H9 (cell line): Measurements from ENCODE around the gene TRAF7. TPM values are rescaled to one million over a fixed set of nuclear protein-coding genes. Genes with fewer than 3 reads are reported as not detected.
A peak's percentile ranks its signal among the peaks of the same experiment; 100 is the strongest.

ENCODE experiments used
- DNase-seq: peaks from one replicate; pipeline ENCODE4 v3.0.0-alpha.2; 2017
- H2AFZ ChIP-seq: one replicate; pipeline ENCODE4 v1.6.1; 2013; ENCODE audit warnings: mild to moderate bottlenecking, low read length, control low read depth, moderate library complexity
- H2AK5ac ChIP-seq: 2 replicates; pipeline ENCODE4 v1.6.1; 2013; ENCODE audit warnings: low read length, control low read depth, mixed read lengths; ENCODE audit not compliant: insufficient read length
- H2BK120ac ChIP-seq: one replicate; pipeline ENCODE4 v1.6.1; 2013; ENCODE audit warnings: low read depth, mild to moderate bottlenecking, low read length, control low read depth, inconsistent platforms; ENCODE audit not compliant: poor library complexity, severe bottlenecking
- H2BK12ac ChIP-seq: 2 replicates; pipeline ENCODE4 v1.6.1; 2013; ENCODE audit warnings: low read length, control low read depth, mixed read lengths, low read depth; ENCODE audit not compliant: insufficient read length
- H2BK15ac ChIP-seq: 2 replicates; pipeline ENCODE4 v1.6.1; 2013; ENCODE audit warnings: low read depth, low read length, control low read depth
- H2BK20ac ChIP-seq: one replicate; pipeline ENCODE4 v1.6.1; 2013; ENCODE audit warnings: low read depth, mild to moderate bottlenecking, low read length, control low read depth, inconsistent platforms; ENCODE audit not compliant: poor library complexity, severe bottlenecking
- H2BK5ac ChIP-seq: 2 replicates; pipeline ENCODE4 v1.6.1; 2013; ENCODE audit warnings: low read length, control low read depth, mixed read lengths; ENCODE audit not compliant: insufficient read length
- H3K14ac ChIP-seq: 2 replicates; pipeline ENCODE4 v1.6.1; 2013; ENCODE audit warnings: low read length, control low read depth; ENCODE audit not compliant: insufficient read depth
- H3K18ac ChIP-seq: 2 replicates; pipeline ENCODE4 v1.6.1; 2013; ENCODE audit warnings: low read depth, mild to moderate bottlenecking, mixed read lengths, low read length, control low read depth; ENCODE audit not compliant: insufficient read length
- H3K23ac ChIP-seq: 2 replicates; pipeline ENCODE4 v1.6.1; 2013; ENCODE audit warnings: low read length, control low read depth, mixed read lengths, low read depth; ENCODE audit not compliant: insufficient read length
- H3K23me2 ChIP-seq: 2 replicates; pipeline ENCODE4 v1.6.1; 2013; ENCODE audit warnings: low read depth, mild to moderate bottlenecking, mixed read lengths, low read length, control low read depth; ENCODE audit not compliant: insufficient read length, poor library complexity, severe bottlenecking
- H3K27ac ChIP-seq: 2 replicates; pipeline ENCODE4 v1.5.1; 2013; ENCODE audit warnings: low read length, control low read depth, mixed read lengths, low read depth; ENCODE audit not compliant: insufficient read length
- H3K27me3 ChIP-seq: 2 replicates; pipeline ENCODE4 v1.6.1; 2013; ENCODE audit warnings: low read length, control low read depth, inconsistent platforms; ENCODE audit not compliant: insufficient read depth
- H3K4ac ChIP-seq: 2 replicates; pipeline ENCODE4 v1.6.1; 2013; ENCODE audit warnings: low read depth, mild to moderate bottlenecking, control low read depth, inconsistent platforms, low read length, moderate library complexity
- H3K4me1 ChIP-seq: 2 replicates; pipeline ENCODE4 v1.6.1; 2013; ENCODE audit warnings: low read length, control low read depth, inconsistent platforms; ENCODE audit not compliant: insufficient read depth
- H3K4me2 ChIP-seq: 2 replicates; pipeline ENCODE4 v1.6.1; 2013; ENCODE audit warnings: low read length, control low read depth, mixed read lengths; ENCODE audit not compliant: insufficient read length, insufficient read depth
- H3K56ac ChIP-seq: 2 replicates; pipeline ENCODE4 v1.6.1; 2013; ENCODE audit warnings: low read depth, mild to moderate bottlenecking, mixed read lengths, low read length, control low read depth; ENCODE audit not compliant: insufficient read length
- H3K79me1 ChIP-seq: 2 replicates; pipeline ENCODE4 v1.6.1; 2013; ENCODE audit warnings: low read depth, mild to moderate bottlenecking, moderate library complexity, low read length, control low read depth, inconsistent platforms; ENCODE audit not compliant: insufficient read depth, poor library complexity, severe bottlenecking
- H3K79me2 ChIP-seq: 2 replicates; pipeline ENCODE4 v1.6.1; 2013; ENCODE audit warnings: low read length, control low read depth, inconsistent platforms; ENCODE audit not compliant: insufficient read depth
- H3K9ac ChIP-seq: 2 replicates; pipeline ENCODE4 v1.6.1; 2013; ENCODE audit warnings: low read length, control low read depth, mixed read lengths; ENCODE audit not compliant: insufficient read length; ENCODE audit errors: extremely low read depth
- H3K9me3 ChIP-seq: one replicate; pipeline ENCODE4 v1.6.1; 2013; ENCODE audit warnings: low read depth, low read length, inconsistent platforms; ENCODE audit not compliant: control insufficient read depth
- H3T11ph ChIP-seq: one replicate; pipeline ENCODE4 v1.6.1; 2013; ENCODE audit warnings: mild to moderate bottlenecking, low read length, control low read depth, inconsistent platforms
- H4K20me1 ChIP-seq: one replicate; pipeline ENCODE4 v1.6.1; 2013; ENCODE audit not compliant: control insufficient read depth, insufficient read length, insufficient read depth
- H4K5ac ChIP-seq: 2 replicates; pipeline ENCODE4 v1.6.1; 2013; ENCODE audit warnings: low read depth, mild to moderate bottlenecking, mixed read lengths, low read length, control low read depth; ENCODE audit not compliant: insufficient read length
- H4K8ac ChIP-seq: replicated peaks from 2 replicates; pipeline ENCODE4 v1.6.1; 2013; ENCODE audit warnings: low read length, control low read depth, mixed read lengths, low read depth; ENCODE audit not compliant: insufficient read length
- H4K91ac ChIP-seq: 2 replicates; pipeline ENCODE4 v1.6.1; 2013; ENCODE audit warnings: low read depth, mild to moderate bottlenecking, moderate library complexity, mixed read lengths, low read length, control low read depth; ENCODE audit not compliant: insufficient read length
- H3K27ac Mint-ChIP-seq, 3 experiments: 2 replicates in 2 of 3; 3 replicates in 1 of 3; pipeline ENCODE4 v1.8.0; 2020 to 2021; ENCODE audit warnings: mixed read lengths in 3 of 3, mild to moderate bottlenecking in 1 of 3, moderate library complexity in 1 of 3
- H3K27me3 Mint-ChIP-seq: 2 replicates; pipeline ENCODE4 v1.8.0; 2021; ENCODE audit warnings: low read depth, mild to moderate bottlenecking, moderate library complexity, mixed read lengths
- H3K36me3 Mint-ChIP-seq, 3 experiments: 2 replicates in 2 of 3; 3 replicates in 1 of 3; pipeline ENCODE4 v1.8.0; 2020 to 2021; ENCODE audit warnings: low read depth in 3 of 3, mixed read lengths in 3 of 3; ENCODE audit not compliant: insufficient read depth in 1 of 3
- H3K4me1 Mint-ChIP-seq, 2 experiments: 2 replicates each; pipeline ENCODE4 v1.8.0; 2020; ENCODE audit warnings: mixed read lengths in 2 of 2
- H3K4me3 Mint-ChIP-seq, 2 experiments: 2 replicates in 1 of 2; 3 replicates in 1 of 2; pipeline ENCODE4 v1.8.0; 2020 to 2021; ENCODE audit warnings: mild to moderate bottlenecking in 2 of 2, mixed read lengths in 2 of 2, moderate library complexity in 1 of 2
- H3K9me3 Mint-ChIP-seq, 2 experiments: 2 replicates in 1 of 2; 3 replicates in 1 of 2; pipeline ENCODE4 v1.8.0; 2020; ENCODE audit warnings: mild to moderate bottlenecking in 2 of 2, mixed read lengths in 2 of 2, moderate library complexity in 1 of 2
- WGBS: extraction: QIAGEN DNeasy Blood & Tissue Kit; methylation state at CpG from one replicate; pipeline ENCODE4 v1.1.7; 2013; ENCODE audit warnings: missing lambda C conversion rate, low lambda C conversion rate, mixed read lengths; ENCODE audit not compliant: insufficient read length; ENCODE audit errors: extremely low coverage; 5-methylcytosine and 5-hydroxymethylcytosine counted together
- total RNA-seq: library from RNA; stranded (reverse); gene quantifications from 2 replicates; pipeline ENCODE4 v1.2.1, GENCODE V29; 2021
- TF ChIP-seq, protein P1 (sequence below): fragments of 200-600 bp; sonication (generic); conservative IDR thresholded peaks from 3 replicates; pipeline ENCODE4 v1.8.0; 2021; ENCODE audit warnings: antibody characterized with exemption, mild to moderate bottlenecking

TRAF7 gene
- total RNA-seq, 1 experiment from 2014 or later: 108 TPM

DNA sequence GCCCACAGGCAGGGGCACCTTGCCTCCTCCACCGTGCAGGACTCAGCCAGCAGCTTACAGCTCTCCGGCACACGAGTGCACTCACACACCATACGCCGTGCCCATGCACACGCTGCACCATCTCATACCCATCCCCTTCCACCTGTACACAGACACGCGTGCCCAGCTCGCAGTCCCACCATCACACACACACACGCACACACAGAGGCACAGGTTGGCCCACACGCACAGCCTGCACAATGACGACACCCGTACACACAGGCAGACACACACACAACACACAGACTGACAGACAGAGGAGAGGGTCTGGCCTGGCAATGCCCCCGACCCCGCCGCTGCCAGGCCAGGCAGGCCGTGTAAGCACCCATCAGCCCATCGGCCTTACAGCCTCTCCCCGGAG is 28.8 kb downstream of the TRAF7 start:
- peaks cover 3% of the 10 kb centered on the region for H4K20me1 ChIP-seq
- Mint-ChIP-seq H3K27ac (peak overlapping the region in 2 of 3 experiments; percentile 10 to 79; a peak in 3 of 7 replicates), H3K9me3 (no peaks in the 10 kb centered on the region), H3K36me3 (peaks cover 0 to 9% (median 4%) of the 10 kb centered on the region in 3 experiments; a peak in 3 of 7 replicates), H3K4me3 (no peak overlapping the region), H3K4me1 (peaks cover 3 to 7% of the 10 kb centered on the region in 2 experiments), H3K27me3 (no peaks in the 10 kb centered on the region; the same call in 1 of the 2 replicates)
- no peak overlapping the region for H2BK5ac ChIP-seq
- no peak overlapping the region for H2BK12ac ChIP-seq
- H3K4me1 ChIP-seq: no peaks in the 10 kb centered on the region
- H3K4me2 ChIP-seq: no peak overlapping the region
- no peaks in the 10 kb centered on the region for H3K27me3 ChIP-seq
- no peaks in the 10 kb centered on the region for H3K79me2 ChIP-seq
- no peak overlapping the region for H2BK120ac ChIP-seq
- no peak overlapping the region for H2BK15ac ChIP-seq
- no peak overlapping the region for H2AFZ ChIP-seq
- H3K27ac ChIP-seq: no peak overlapping the region
- H3K4ac ChIP-seq: no peak overlapping the region
- WGBS: no CpG with 5 or more reads among the region's 19 CpGs
- no peak for DNase-seq
- no peak overlapping the region for H4K91ac ChIP-seq
- no peak overlapping the region for H4K5ac ChIP-seq
- no peaks in the 10 kb centered on the region for H3K79me1 ChIP-seq
- no peak overlapping the region for H3T11ph ChIP-seq
- H3K56ac ChIP-seq: no peak overlapping the region
- no peak overlapping the region for H3K9ac ChIP-seq
- no peak overlapping the region for H3K23ac ChIP-seq
- no peak overlapping the region for H3K14ac ChIP-seq
- no peak overlapping the region for H3K18ac ChIP-seq
- H3K9me3 ChIP-seq: no peaks in the 10 kb centered on the region
- H4K8ac ChIP-seq: no peak overlapping the region
- TF ChIP-seq, protein P1, sequence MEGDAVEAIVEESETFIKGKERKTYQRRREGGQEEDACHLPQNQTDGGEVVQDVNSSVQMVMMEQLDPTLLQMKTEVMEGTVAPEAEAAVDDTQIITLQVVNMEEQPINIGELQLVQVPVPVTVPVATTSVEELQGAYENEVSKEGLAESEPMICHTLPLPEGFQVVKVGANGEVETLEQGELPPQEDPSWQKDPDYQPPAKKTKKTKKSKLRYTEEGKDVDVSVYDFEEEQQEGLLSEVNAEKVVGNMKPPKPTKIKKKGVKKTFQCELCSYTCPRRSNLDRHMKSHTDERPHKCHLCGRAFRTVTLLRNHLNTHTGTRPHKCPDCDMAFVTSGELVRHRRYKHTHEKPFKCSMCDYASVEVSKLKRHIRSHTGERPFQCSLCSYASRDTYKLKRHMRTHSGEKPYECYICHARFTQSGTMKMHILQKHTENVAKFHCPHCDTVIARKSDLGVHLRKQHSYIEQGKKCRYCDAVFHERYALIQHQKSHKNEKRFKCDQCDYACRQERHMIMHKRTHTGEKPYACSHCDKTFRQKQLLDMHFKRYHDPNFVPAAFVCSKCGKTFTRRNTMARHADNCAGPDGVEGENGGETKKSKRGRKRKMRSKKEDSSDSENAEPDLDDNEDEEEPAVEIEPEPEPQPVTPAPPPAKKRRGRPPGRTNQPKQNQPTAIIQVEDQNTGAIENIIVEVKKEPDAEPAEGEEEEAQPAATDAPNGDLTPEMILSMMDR: no peak
- H3K23me2 ChIP-seq: no peaks in the 10 kb centered on the region
- no peak overlapping the region for H2BK20ac ChIP-seq
- H2AK5ac ChIP-seq: no peak overlapping the region
